C1 segment of cervical spinal cord (tissue), 14 donors: ENCODE results near the gene IGSF10.
A peak's percentile ranks its signal among the peaks of the same experiment; 100 is the strongest.

ENCODE experiments used
- DNase-seq, 14 donors: peaks; one replicate each; lab custom pipeline; 2025; lab: John Stamatoyannopoulos, UW

The IGSF10 gene

GRCh38 chr3:151467069-151467468 lies 6.2 kb upstream of the IGSF10 start:
- DNase-seq: no peak

GRCh38 chr3:151462991-151463390 lies 2.1 kb upstream of the IGSF10 start:
- DNase-seq: no peak

- no peak for DNase-seq
Observed at GRCh38 chr3:151462278-151462780, 1.5 kb upstream of the IGSF10 start.

- DNase-seq: no peak
Observed at GRCh38 chr3:151460228-151460627, 633 bp downstream of the IGSF10 start.

- no peak for DNase-seq
Observed at GRCh38 chr3:151459358-151459757, 1.5 kb downstream of the IGSF10 start.

GRCh38 chr3:151456065-151456464 lies 4.8 kb downstream of the IGSF10 start:
- no peak for DNase-seq

GRCh38 chr3:151452841-151453240 lies 8.0 kb downstream of the IGSF10 start:
- DNase-seq: no peak

GRCh38 chr3:151452368-151452767 lies 8.5 kb downstream of the IGSF10 start:
- no peak for DNase-seq

GRCh38 chr3:151446002-151446340 lies 14.9 kb downstream of the IGSF10 start:
- DNase-seq: no peak

- no peak for DNase-seq
Observed at GRCh38 chr3:151445273-151446001, 15.4 kb downstream of the IGSF10 start.

GRCh38 chr3:151443583-151443982 lies 17.3 kb downstream of the IGSF10 start:
- DNase-seq: no peak

GRCh38 chr3:151440940-151441339 lies 19.9 kb downstream of the IGSF10 start:
- DNase-seq: no peak

- peak in 1 of 14 donors; percentile 16 for DNase-seq
Observed at GRCh38 chr3:151439652-151440125, 21.2 kb downstream of the IGSF10 start.

GRCh38 chr3:151437906-151438305 lies 23.0 kb downstream of the IGSF10 start:
- no peak for DNase-seq

GRCh38 chr3:151436675-151437446 lies 24.0 kb downstream of the IGSF10 start:
- no peak for DNase-seq

- no peak for DNase-seq
Observed at GRCh38 chr3:151434151-151434890, 26.5 kb downstream of the IGSF10 start.

GRCh38 chr3:151432616-151433372 lies 28.1 kb downstream of the IGSF10 start:
- no peak for DNase-seq

- no peak for DNase-seq
Observed at GRCh38 chr3:151431940-151432339, 28.9 kb downstream of the IGSF10 start.

- no peak for DNase-seq
Observed at GRCh38 chr3:151430821-151431484, 29.9 kb downstream of the IGSF10 start.

- no peak for DNase-seq
Observed at GRCh38 chr3:151428386-151428785, 32.5 kb downstream of the IGSF10 start.

- DNase-seq: no peak
Observed at GRCh38 chr3:151426341-151426657, 34.6 kb downstream of the IGSF10 start.
